ENCODE data around the gene RNF215. TPM values are rescaled to one million over a fixed set of nuclear protein-coding genes. Genes with fewer than 3 reads are reported as not detected.

The RNF215 gene
- total and polyA plus RNA-seq, 10 of the 15 experiments (the other 5 are each of a cell fraction or from before 2014, with no cell fraction given), result 0.31 to 7.6 (median 3.0) TPM; not detected in 1

GRCh38 chr22:30356449-30357235 is 30.6 kb downstream of the RNF215 start, which contains the start of the genes CCDC157 and SF3A1:
Gene CCDC157, plus strand, starts transcription at chr22:30357007. Its CDS starts 8,994 bp downstream, at chr22:30366001.
Gene SF3A1, minus strand, starts transcription at chr22:30356894. Its CDS starts 102 bp downstream, at chr22:30356792.
- Histone ChIP-seq H3K9me3 (replicated peaks; ENCODE audit: control insufficient read depth, insufficient read depth, low read length) (no peaks in the 10 kb centered on the region), H3K79me2 (ENCODE audit: control insufficient read depth, insufficient read depth, low read length) (peaks cover 44% of the 10 kb centered on the region), H2AFZ (ENCODE audit: control insufficient read depth, low read depth, low read length) (peak within 1 kb of the TSS; percentile 88), H3K4me1 (ENCODE audit: control insufficient read depth, insufficient read depth, low read length) (0 out of 2 replicates have a peak, but pooled peaks cover 5% of the 10 kb centered on the region), H3K36me3 (ENCODE audit: control insufficient read depth in 2 of 2, insufficient read depth in 2 of 2, low read length in 1 of 2) (peaks cover 8 to 12% of the 10 kb centered on the region in 2 experiments), H4K20me1 (ENCODE audit: control insufficient read depth, insufficient read depth) (no peaks in the 10 kb centered on the region), H3K27me3 (replicated peaks in 1 of 2; ENCODE audit: control insufficient read depth in 2 of 2, insufficient read depth in 2 of 2, low read length in 1 of 2) (no peaks in the 10 kb centered on the region), H3K27ac (ENCODE audit: control insufficient read depth, insufficient read depth) (peak within 1 kb of the TSS; percentile 92), H3K9ac (ENCODE audit: control insufficient read depth, insufficient read depth, low read length) (peak within 1 kb of the TSS; percentile 96), H3K4me2 (ENCODE audit: control insufficient read depth, insufficient read depth) (peak within 1 kb of the TSS; percentile 91), H3K4me3 (peak within 1 kb of the TSS; percentile 92)
- no TSS peak for BruUV-seq (replicated peaks)
- ChIA-PET SMC1A (ENCODE audit: uncharacterized antibody, unreplicated experiment) (interaction anchor here (0.6 to 1.8 kb wide), 8 partner anchors 28 to 1933 kb away, joined by 3 to 10 read pairs (median 3); no protein-coding TSS in a partner anchor), CTCF (interaction anchor here (0.6 to 1.8 kb wide), 8 partner anchors 30 to 278 kb away, joined by 3 to 23 read pairs (median 3); partner anchors contain the start of genes CASTOR1 and TBC1D10A), RAD21 (ENCODE audit: unreplicated experiment) (interaction anchor here (0.6 to 2.0 kb wide), 12 partner anchors 12 to 68 kb away, joined by 3 to 16 read pairs (median 4); partner anchors contain the start of genes CASTOR1 and TBC1D10A), POLR2A (interaction anchor here (0.6 to 5.7 kb wide), 11 partner anchors 9 to 68 kb away, joined by 3 to 35 read pairs (median 4); partner anchors contain the start of gene TBC1D10A)
- in situ Hi-C loops (cut with MboI) (no loop called here), intact Hi-C loops (cut with micrococcal nuclease; ENCODE audit: unreplicated experiment) (loop anchor here (2.0 kb wide), 1 partner anchor 68 kb away; the partner anchor contains the start of gene CASTOR1)
- 1% methylated on average over 91 of the region's 91 CpGs for WGBS (ENCODE audit: insufficient coverage, insufficient replicate concordance, low lambda C conversion rate, missing lambda C conversion rate)
- peak; percentile 56 for DNase-seq (ENCODE audit: low read depth, low spot score)
- no peak for FAIRE-seq
- peak; percentile 96 for ATAC-seq
- TF ChIP-seq ELK1 (IDR thresholded peaks at IDR 0.05; ENCODE audit: low read depth, low read length) (peak; percentile 58; the same call in 1 of the 2 replicates), MXI1 (IDR thresholded peaks at IDR 0.05; ENCODE audit: low read depth, low read length) (peak; percentile 96), MAX (IDR thresholded peaks at IDR 0.05; ENCODE audit: low read depth, low read length) (0 out of 2 replicates have a peak, but pooled peaks have one; percentile 11), E2F4 (IDR thresholded peaks at IDR 0.05; ENCODE audit: low read depth, low read length) (no peak), RELA (IDR thresholded peaks at IDR 0.05; ENCODE audit: borderline replicate concordance, partially characterized antibody) (peak; percentile 19), SUZ12 (IDR thresholded peaks at IDR 0.05; ENCODE audit: unreplicated experiment) (no peak), POLR2A (IDR thresholded peaks at IDR 0.05; ENCODE audit: low read depth, low read length) (peak; percentile 100), MTA2 (IDR thresholded peaks at IDR 0.05; ENCODE audit: low read depth) (no peak), RAD51 (IDR thresholded peaks at IDR 0.05) (no peak), SKIL (IDR thresholded peaks at IDR 0.05; ENCODE audit: low read depth, poor library complexity, severe bottlenecking) (no peak), POLR2AphosphoS2 (IDR thresholded peaks at IDR 0.05; ENCODE audit: low read depth, low read length) (peak; percentile 93), ZBTB33 (IDR thresholded peaks at IDR 0.05) (no peak), SUPT20H (IDR thresholded peaks at IDR 0.05; ENCODE audit: borderline replicate concordance, control insufficient read depth, low read depth, low read length) (no peak), EGR1 (IDR thresholded peaks at IDR 0.05; ENCODE audit: borderline replicate concordance in 1 of 2, low read depth in 2 of 2, low read length in 2 of 2) (no peak), KLF5 (IDR thresholded peaks at IDR 0.05; ENCODE audit: partially characterized antibody) (peak; percentile 19)

All from GM12878 (cell line).